AG04450 (cell line): ENCODE results near the gene ABHD6. TPM values are rescaled to one million over a fixed set of nuclear protein-coding genes. Genes with fewer than 3 reads are reported as not detected.

Experiments used
- CTCF ChIA-PET: fragments of 300-600, 350-600 bp; formaldehyde crosslinking; extraction: SDS; loops from one replicate; lab custom pipeline; 2022; ENCODE audit warnings: antibody characterized with exemption, inconsistent platforms; lab: Charles Lee
- POLR2A ChIA-PET: fragments of 350-600 bp; formaldehyde crosslinking; extraction: SDS; loops from one replicate; lab custom pipeline; 2021; ENCODE audit warnings: antibody characterized with exemption, inconsistent platforms; lab: Yijun Ruan, JAX
- DNase-seq: peaks from one replicate; pipeline ENCODE4 v3.0.0-alpha.2; 2011; ENCODE audit warnings: low read depth, low spot score
- H3K27ac ChIP-seq: one replicate; pipeline ENCODE4 v1.5.1; 2012; ENCODE audit warnings: low read depth, low read length, control low read depth
- H3K27me3 ChIP-seq: one replicate; pipeline ENCODE4 v1.6.0; 2012; ENCODE audit warnings: low read length; ENCODE audit not compliant: control insufficient read depth, insufficient read depth
- H3K4me3 ChIP-seq: 2 replicates; pipeline ENCODE4 v1.5.1; 2011; ENCODE audit warnings: mild to moderate bottlenecking, low read depth, low read length, control low read depth
- H3K9me3 ChIP-seq: 2 replicates; pipeline ENCODE4 v1.5.1; 2012; ENCODE audit warnings: low read length; ENCODE audit not compliant: control insufficient read depth, insufficient read depth
- polyA plus RNA-seq: library from polyadenylated mRNA; depleted of rRNA; stranded (reverse); fragments of >200 nt; gene quantifications from 2 replicates; pipeline ENCODE4 v1.2.3, GENCODE V29; 2011; rRNA removed
- small RNA-seq: library from RNA; depleted of rRNA; stranded (forward); fragments of <200 nt; gene quantifications from one replicate; pipeline ENCODE3, GENCODE V24; 2012; ENCODE audit warnings: low read depth; ENCODE audit not compliant: insufficient read length
- TF ChIP-seq, protein P1 (sequence below): IDR thresholded peaks from 2 replicates; pipeline ENCODE4 v1.5.1; 2011; ENCODE audit warnings: low read depth, low read length, control low read depth, inconsistent platforms

Gene ABHD6
- polyA plus RNA-seq, 1 experiment: 8.4 TPM

- Histone ChIP-seq H3K27ac (peak overlapping the region; percentile 52), H3K27me3 (no peaks in the 10 kb centered on the region), H3K9me3 (no peaks in the 10 kb centered on the region), H3K4me3 (no peak overlapping the region)
- CTCF ChIA-PET: interaction anchor here (0.5 to 1.0 kb wide), 2 partner anchors 41 to 227 kb away, joined by 3 read pairs; no protein-coding TSS in a partner anchor
- DNase-seq: no peak
- POLR2A ChIA-PET: interaction anchor here (0.5 to 1.2 kb wide), 2 partner anchors 43 to 65 kb away, joined by 3 to 4 read pairs; no protein-coding TSS in a partner anchor
- TF ChIP-seq, protein P1, sequence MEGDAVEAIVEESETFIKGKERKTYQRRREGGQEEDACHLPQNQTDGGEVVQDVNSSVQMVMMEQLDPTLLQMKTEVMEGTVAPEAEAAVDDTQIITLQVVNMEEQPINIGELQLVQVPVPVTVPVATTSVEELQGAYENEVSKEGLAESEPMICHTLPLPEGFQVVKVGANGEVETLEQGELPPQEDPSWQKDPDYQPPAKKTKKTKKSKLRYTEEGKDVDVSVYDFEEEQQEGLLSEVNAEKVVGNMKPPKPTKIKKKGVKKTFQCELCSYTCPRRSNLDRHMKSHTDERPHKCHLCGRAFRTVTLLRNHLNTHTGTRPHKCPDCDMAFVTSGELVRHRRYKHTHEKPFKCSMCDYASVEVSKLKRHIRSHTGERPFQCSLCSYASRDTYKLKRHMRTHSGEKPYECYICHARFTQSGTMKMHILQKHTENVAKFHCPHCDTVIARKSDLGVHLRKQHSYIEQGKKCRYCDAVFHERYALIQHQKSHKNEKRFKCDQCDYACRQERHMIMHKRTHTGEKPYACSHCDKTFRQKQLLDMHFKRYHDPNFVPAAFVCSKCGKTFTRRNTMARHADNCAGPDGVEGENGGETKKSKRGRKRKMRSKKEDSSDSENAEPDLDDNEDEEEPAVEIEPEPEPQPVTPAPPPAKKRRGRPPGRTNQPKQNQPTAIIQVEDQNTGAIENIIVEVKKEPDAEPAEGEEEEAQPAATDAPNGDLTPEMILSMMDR: no peak
Measured at GRCh38 chr3:58340594-58341244, 103.1 kb downstream of the ABHD6 start.

DNA sequence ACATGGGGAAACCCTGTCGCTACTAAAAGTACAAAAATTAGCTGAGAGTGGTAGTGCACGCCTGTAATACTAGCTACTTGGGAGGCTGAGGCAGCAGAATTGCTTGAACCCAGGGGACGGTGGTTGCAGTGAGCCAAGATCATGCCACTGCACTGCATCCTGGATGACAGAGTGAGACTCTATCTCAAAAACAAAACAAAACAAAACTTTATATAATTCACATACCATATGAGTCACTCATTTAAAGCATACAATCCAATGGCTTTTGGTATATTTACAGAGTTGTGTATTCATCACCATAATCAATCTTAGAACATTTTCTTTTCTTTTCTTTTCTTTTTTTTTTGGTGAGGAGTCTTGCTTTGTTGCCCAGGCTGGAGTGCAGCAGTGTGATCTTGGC lies 103.8 kb downstream of the ABHD6 start:
- POLR2A ChIA-PET: interaction anchor here (0.5 to 1.2 kb wide), 2 partner anchors 43 to 64 kb away, joined by 3 to 4 read pairs; no protein-coding TSS in a partner anchor
- Histone ChIP-seq H3K27me3 (no peaks in the 10 kb centered on the region), H3K4me3 (no peak overlapping the region), H3K9me3 (no peaks in the 10 kb centered on the region), H3K27ac (peak overlapping the region; percentile 52)
- TF ChIP-seq, protein P1: no peak
- no peak for DNase-seq
- CTCF ChIA-PET: interaction anchor here (0.5 to 1.0 kb wide), 3 partner anchors 19 to 227 kb away, joined by 3 read pairs; no protein-coding TSS in a partner anchor

GRCh38 chr3:58342676-58343075 lies 105.1 kb downstream of the ABHD6 start:
- Histone ChIP-seq H3K27me3 (no peaks in the 10 kb centered on the region), H3K27ac (no peak overlapping the region), H3K4me3 (no peak overlapping the region), H3K9me3 (no peaks in the 10 kb centered on the region)
- DNase-seq: no peak
- ChIA-PET CTCF (interaction anchor here (0.8 kb wide), 1 partner anchor 44 kb away, joined by 3 read pairs; no protein-coding TSS in a partner anchor), POLR2A (no interaction called here)
- TF ChIP-seq, protein P1: no peak

Small RNA genes lying within 50 kb of the gene (small RNA-seq; reads per million reads assigned to genes)
- not detected for gene AC098479.1

Other genes starting within 250 kb of the ABHD6 start
- 89.6 and 90.4 TPM in 2 replicates for gene FLNB, start 229.4 kb upstream of the ABHD6 start, polyA plus RNA-seq
- not detected in 2 replicates for gene DNASE1L3, start 26.8 kb upstream of the ABHD6 start, polyA plus RNA-seq
- gene RPP14, start 68.5 kb downstream of the ABHD6 start, polyA plus RNA-seq: 14.7 and 18.5 TPM in 2 replicates
- 7.1 and 9.6 TPM in 2 replicates for gene HTD2, start 68.7 kb downstream of the ABHD6 start, polyA plus RNA-seq
- gene PXK, start 95.1 kb downstream of the ABHD6 start, polyA plus RNA-seq: 56.6 and 70.3 TPM in 2 replicates
- 85.9 and 109 TPM in 2 replicates for gene PDHB, start 196.0 kb downstream of the ABHD6 start, polyA plus RNA-seq